Measurements from ENCODE around the gene UBE2G2.

The UBE2G2 gene

GRCh38 chr21:44790368-44790767, 11.3 kb downstream of the UBE2G2 start:
- TF ChIP-seq SIN3A (IDR thresholded peaks at IDR 0.05; ENCODE audit: borderline replicate concordance, insufficient read depth, low read length): no peak
- TF ChIP-seq REST (IDR thresholded peaks at IDR 0.05; ENCODE audit: insufficient read depth in 1 of 2, low read depth in 2 of 2, low read length in 2 of 2): no peak

GRCh38 chr21:44789880-44790279, 11.7 kb downstream of the UBE2G2 start:
- TF ChIP-seq TAF1 (IDR thresholded peaks at IDR 0.05; ENCODE audit: borderline replicate concordance, insufficient read depth, low read length): no peak
- no peak for TF ChIP-seq POLR2AphosphoS5 (IDR thresholded peaks at IDR 0.05; ENCODE audit: low read depth, low read length)
- no peak for TF ChIP-seq FOXP2 (optimal IDR thresholded peaks at IDR 0.05; ENCODE audit: borderline replicate concordance, extremely low read depth, extremely low read length, insufficient read depth)
- no peak for TF ChIP-seq SIN3A (IDR thresholded peaks at IDR 0.05; ENCODE audit: borderline replicate concordance, insufficient read depth, low read length)
- TF ChIP-seq REST (IDR thresholded peaks at IDR 0.05; ENCODE audit: insufficient read depth in 1 of 2, low read depth in 2 of 2, low read length in 2 of 2): no peak

- TF ChIP-seq SIN3A (IDR thresholded peaks at IDR 0.05; ENCODE audit: borderline replicate concordance, insufficient read depth, low read length) (no peak), REST (IDR thresholded peaks at IDR 0.05; ENCODE audit: insufficient read depth in 1 of 2, low read depth in 2 of 2, low read length in 2 of 2) (no peak), TAF1 (IDR thresholded peaks at IDR 0.05; ENCODE audit: borderline replicate concordance, insufficient read depth, low read length) (no peak), FOXP2 (optimal IDR thresholded peaks at IDR 0.05; ENCODE audit: borderline replicate concordance, extremely low read depth, extremely low read length, insufficient read depth) (no peak)
These were observed 15.8 kb downstream of the UBE2G2 start for GRCh38 chr21:44785620-44786335.

- TF ChIP-seq FOXP2 (optimal IDR thresholded peaks at IDR 0.05; ENCODE audit: borderline replicate concordance, extremely low read depth, extremely low read length, insufficient read depth) (no peak), TAF1 (IDR thresholded peaks at IDR 0.05; ENCODE audit: borderline replicate concordance, insufficient read depth, low read length) (no peak), REST (IDR thresholded peaks at IDR 0.05; ENCODE audit: insufficient read depth in 1 of 2, low read depth in 2 of 2, low read length in 2 of 2) (no peak), SIN3A (IDR thresholded peaks at IDR 0.05; ENCODE audit: borderline replicate concordance, insufficient read depth, low read length) (no peak), POLR2AphosphoS5 (IDR thresholded peaks at IDR 0.05; ENCODE audit: low read depth, low read length) (no peak)
These were observed 16.8 kb downstream of the UBE2G2 start for GRCh38 chr21:44784810-44785209.
